MM.1S (cell line): ENCODE data around the gene FRG2B.
"Not testable (repeated sequence)": the region's sequence is repeated elsewhere in the genome, so short reads cannot be mapped to it uniquely, and the experiment has no call there.

ENCODE experiments used
- DNase-seq: peaks from one replicate; pipeline ENCODE4 v3.0.0-alpha.2; 2015
- H2AFZ ChIP-seq: fragments of 300-600 bp; sonication (generic); 2 replicates; pipeline ENCODE4 v1.6.0; 2016; ENCODE audit warnings: antibody characterized with exemption, low read length
- H3F3A ChIP-seq: fragments of 300-600 bp; sonication (generic); 2 replicates; pipeline ENCODE4 v1.6.1; 2016; ENCODE audit warnings: mild to moderate bottlenecking, antibody characterized with exemption, low read length, moderate library complexity, mixed read lengths; ENCODE audit not compliant: insufficient read depth
- H3K27ac ChIP-seq: fragments of 300-600 bp; sonication (generic); 2 replicates; pipeline ENCODE4 v1.5.1; 2016; ENCODE audit warnings: mild to moderate bottlenecking, low read length
- H3K27me3 ChIP-seq: fragments of 300-600 bp; sonication (generic); replicated peaks from 2 replicates; pipeline ENCODE4 v1.6.0; 2016; ENCODE audit warnings: low read length; ENCODE audit not compliant: insufficient read depth
- H3K36me3 ChIP-seq: fragments of 300-600 bp; sonication (generic); replicated peaks from 2 replicates; pipeline ENCODE4 v1.6.1; 2016; ENCODE audit warnings: mild to moderate bottlenecking, low read length, mixed read lengths; ENCODE audit not compliant: insufficient read depth
- H3K4me1 ChIP-seq: fragments of 300-600 bp; sonication (generic); 2 replicates; pipeline ENCODE4 v1.6.1; 2016; ENCODE audit warnings: low read length, mixed read lengths
- H3K4me2 ChIP-seq: fragments of 300-600 bp; sonication (generic); 2 replicates; pipeline ENCODE4 v1.6.0; 2016; ENCODE audit warnings: low read depth, low read length
- H3K4me3 ChIP-seq: fragments of 300-600 bp; sonication (generic); 2 replicates; pipeline ENCODE4 v1.5.1; 2016; ENCODE audit warnings: low read length, mixed read lengths
- H3K79me2 ChIP-seq: fragments of 300-600 bp; sonication (generic); 2 replicates; pipeline ENCODE4 v1.6.1; 2016; ENCODE audit warnings: mixed run types, low read length, mixed read lengths
- H3K9ac ChIP-seq: fragments of 300-600 bp; sonication (generic); 2 replicates; pipeline ENCODE4 v1.6.1; 2016; ENCODE audit warnings: low read length, mixed read lengths
- H3K9me2 ChIP-seq: fragments of 300-600 bp; sonication (generic); replicated peaks from 2 replicates; pipeline ENCODE4 v1.6.1; 2016; ENCODE audit warnings: mild to moderate bottlenecking, low read length, mixed read lengths; ENCODE audit not compliant: insufficient read depth
- H3K9me3 ChIP-seq: fragments of 300-600 bp; sonication (generic); replicated peaks from 2 replicates; pipeline ENCODE4 v1.6.1; 2016; ENCODE audit warnings: mild to moderate bottlenecking, low read length, mixed read lengths; ENCODE audit not compliant: insufficient read depth
- H4K20me1 ChIP-seq: fragments of 300-600 bp; sonication (generic); 2 replicates; pipeline ENCODE4 v1.6.1; 2016; ENCODE audit warnings: mild to moderate bottlenecking, low read length, moderate library complexity, mixed read lengths; ENCODE audit not compliant: insufficient read depth
- CTCF ChIP-seq: fragments of 300-600 bp; sonication (generic); IDR thresholded peaks from 2 replicates; pipeline ENCODE4 v1.5.1; 2016; ENCODE audit warnings: antibody characterized with exemption, low read length, mixed read lengths
- EZH2 ChIP-seq: fragments of 300-600 bp; sonication (generic); optimal IDR thresholded peaks from 2 replicates; pipeline ENCODE3; 2017; ENCODE audit warnings: low read depth, mild to moderate bottlenecking, antibody characterized with exemption, low read length, mixed read lengths
- EZH2phosphoT487 ChIP-seq: fragments of 300-600 bp; sonication (generic); IDR thresholded peaks from 2 replicates; pipeline ENCODE4 v1.6.1; 2018; ENCODE audit warnings: antibody characterized with exemption, low read length

The FRG2B gene

GRCh38 chr10:133590226-133590969 is 36.2 kb downstream of the FRG2B start:
- Histone ChIP-seq H2AFZ (no peak overlapping the region), H3K9ac (no peak overlapping the region), H3K9me3 (no peaks in the 10 kb centered on the region; the same call in 1 of the 2 replicates), H3K27me3 (peaks cover 38% of the 10 kb centered on the region), H3K4me3 (no peak overlapping the region), H3K4me2 (no peak overlapping the region), H3K9me2 (no peaks in the 10 kb centered on the region), H3K4me1 (no peaks in the 10 kb centered on the region), H3K79me2 (no peaks in the 10 kb centered on the region), H3K36me3 (no peaks in the 10 kb centered on the region), H3F3A (no peaks in the 10 kb centered on the region), H4K20me1 (no peaks in the 10 kb centered on the region), H3K27ac (no peak overlapping the region)
- TF ChIP-seq EZH2phosphoT487 (no peak), CTCF (no peak), EZH2 (no peak)
- DNase-seq = no peak

DNA sequence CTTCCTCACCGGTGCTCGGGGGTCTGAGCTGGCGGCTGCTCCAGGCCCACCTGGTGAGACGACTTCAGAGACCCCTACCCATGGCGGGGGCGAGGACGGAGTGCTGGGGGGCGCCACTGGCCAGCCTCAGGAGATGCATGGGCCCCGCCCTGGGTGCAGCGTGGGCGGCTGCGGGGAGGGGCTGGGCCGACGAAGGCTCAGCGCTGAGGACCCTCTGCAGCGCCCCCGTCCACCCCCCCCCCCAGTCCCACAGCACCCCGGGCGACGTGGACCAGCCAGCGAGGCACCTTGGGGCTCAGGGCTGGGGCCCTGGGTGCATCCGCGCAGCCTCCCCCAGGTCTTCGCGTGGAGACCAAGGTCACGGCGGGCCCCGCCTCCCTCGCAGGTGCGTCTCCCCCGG is 49.6 kb downstream of the FRG2B start:
- not testable (repeated sequence) for H3K27me3 ChIP-seq, H3K27ac ChIP-seq, H3K9ac ChIP-seq, DNase-seq, H3K4me2 ChIP-seq, H3K4me1 ChIP-seq, H3K79me2 ChIP-seq, H3K9me3 ChIP-seq, H4K20me1 ChIP-seq, H2AFZ ChIP-seq, H3K36me3 ChIP-seq, H3K4me3 ChIP-seq, H3K9me2 ChIP-seq, H3F3A ChIP-seq
